ENCODE measurements around the gene RNU7-1.

RNU7-1 gene

DNA sequence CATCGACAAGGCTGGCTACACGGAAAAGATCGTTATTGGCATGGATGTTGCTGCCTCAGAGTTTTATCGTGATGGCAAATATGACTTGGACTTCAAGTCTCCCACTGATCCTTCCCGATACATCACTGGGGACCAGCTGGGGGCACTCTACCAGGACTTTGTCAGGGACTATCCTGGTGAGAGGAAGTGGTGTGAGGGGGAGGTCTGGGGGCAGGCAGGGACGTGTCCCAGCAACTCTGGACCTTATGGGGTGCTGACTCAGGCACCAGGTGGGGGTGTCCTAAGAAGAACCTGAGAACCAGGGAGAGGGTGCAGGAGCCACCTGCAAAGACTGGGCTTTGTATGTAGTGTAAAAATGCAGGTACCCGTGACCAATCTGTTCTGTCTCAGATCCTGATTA, 24.0 kb upstream of the RNU7-1 start:
- DNase-seq: no peak

DNA sequence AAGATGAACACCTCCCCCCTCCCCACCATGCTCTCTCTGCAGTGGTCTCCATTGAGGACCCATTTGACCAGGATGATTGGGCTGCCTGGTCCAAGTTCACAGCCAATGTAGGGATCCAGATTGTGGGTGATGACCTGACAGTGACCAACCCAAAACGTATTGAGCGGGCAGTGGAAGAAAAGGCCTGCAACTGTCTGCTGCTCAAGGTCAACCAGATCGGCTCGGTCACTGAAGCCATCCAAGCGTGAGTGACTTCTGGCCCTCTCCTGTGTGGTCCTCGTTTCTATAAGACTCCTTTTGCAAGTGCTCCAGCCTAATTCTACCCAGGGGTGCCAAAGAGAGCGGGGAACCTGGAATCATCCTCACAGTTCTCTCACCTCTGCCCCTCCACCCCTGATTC, 22.1 kb upstream of the RNU7-1 start:
- DNase-seq: no peak

DNA sequence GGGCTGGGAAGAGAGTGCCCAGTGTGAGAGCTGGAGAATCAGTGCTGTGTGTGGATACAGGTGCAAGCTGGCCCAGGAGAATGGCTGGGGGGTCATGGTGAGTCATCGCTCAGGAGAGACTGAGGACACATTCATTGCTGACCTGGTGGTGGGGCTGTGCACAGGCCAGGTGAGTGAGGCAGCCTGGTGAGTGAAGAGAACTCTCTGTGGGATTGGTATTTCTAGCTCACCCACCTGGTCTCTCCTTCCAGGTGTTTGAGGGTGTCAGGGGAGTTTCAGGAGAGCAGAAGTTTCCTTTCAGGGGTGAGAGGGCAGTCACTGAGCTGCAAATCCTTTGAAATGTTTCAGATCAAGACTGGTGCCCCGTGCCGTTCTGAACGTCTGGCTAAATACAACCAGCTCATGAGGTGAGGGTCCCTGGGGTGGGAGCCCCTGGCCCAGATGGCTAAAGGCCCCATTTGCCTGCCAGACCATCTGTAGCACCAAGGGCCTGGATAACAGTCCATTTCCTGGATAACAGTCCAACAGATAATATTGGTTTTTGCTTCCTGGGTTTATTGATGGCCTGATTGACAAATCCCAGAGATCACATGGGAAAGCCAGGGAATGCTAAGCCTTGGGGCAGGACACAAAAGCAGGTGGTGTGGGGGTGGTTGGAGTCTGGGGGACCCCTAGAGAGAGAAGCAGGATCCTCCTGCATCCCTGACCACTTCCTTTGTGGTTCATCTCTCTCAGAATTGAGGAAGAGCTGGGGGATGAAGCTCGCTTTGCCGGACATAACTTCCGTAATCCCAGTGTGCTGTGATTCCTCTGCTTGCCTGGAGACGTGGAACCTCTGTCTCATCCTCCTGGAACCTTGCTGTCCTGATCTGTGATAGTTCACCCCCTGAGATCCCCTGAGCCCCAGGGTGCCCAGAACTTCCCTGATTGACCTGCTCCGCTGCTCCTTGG, 21.3 kb upstream of the RNU7-1 start:
- DNase-seq: no peak

DNA sequence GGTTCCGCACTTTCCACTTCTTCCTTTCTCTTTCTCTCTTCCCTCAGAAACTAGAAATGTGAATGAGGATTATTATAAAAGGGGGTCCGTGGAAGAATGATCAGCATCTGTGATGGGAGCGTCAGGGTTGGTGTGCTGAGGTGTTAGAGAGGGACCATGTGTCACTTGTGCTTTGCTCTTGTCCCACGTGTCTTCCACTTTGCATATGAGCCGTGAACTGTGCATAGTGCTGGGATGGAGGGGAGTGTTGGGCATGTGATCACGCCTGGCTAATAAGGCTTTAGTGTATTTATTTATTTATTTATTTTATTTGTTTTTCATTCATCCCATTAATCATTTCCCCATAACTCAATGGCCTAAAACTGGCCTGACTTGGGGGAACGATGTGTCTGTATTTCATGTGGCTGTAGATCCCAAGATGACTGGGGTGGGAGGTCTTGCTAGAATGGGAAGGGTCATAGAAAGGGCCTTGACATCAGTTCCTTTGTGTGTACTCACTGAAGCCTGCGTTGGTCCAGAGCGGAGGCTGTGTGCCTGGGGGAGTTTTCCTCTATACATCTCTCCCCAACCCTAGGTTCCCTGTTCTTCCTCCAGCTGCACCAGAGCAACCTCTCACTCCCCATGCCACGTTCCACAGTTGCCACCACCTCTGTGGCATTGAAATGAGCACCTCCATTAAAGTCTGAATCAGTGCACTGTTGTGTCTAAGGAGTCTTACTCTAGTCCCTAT, 20.4 kb upstream of the RNU7-1 start:
- no peak for DNase-seq

DNA sequence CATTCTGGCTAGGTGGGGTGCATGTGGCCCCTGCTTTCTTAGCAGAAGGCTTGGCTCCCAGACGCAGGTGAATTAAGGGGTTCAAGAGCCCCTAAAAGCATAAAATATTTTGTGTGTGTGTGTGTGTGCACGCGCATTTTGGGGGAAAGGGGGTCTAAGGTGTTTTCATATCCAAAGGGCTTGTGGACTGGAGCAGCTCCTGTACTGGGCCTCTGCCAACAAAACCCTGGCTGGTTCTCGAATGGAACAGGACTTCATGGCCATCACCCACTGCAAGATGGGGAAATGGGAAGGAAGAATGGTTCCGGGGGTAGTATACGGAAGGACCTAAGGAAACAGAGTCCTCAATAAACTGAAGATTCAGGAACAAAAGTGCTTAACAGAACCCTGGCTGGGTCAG, 19.8 kb upstream of the RNU7-1 start:
- DNase-seq: no peak

DNA sequence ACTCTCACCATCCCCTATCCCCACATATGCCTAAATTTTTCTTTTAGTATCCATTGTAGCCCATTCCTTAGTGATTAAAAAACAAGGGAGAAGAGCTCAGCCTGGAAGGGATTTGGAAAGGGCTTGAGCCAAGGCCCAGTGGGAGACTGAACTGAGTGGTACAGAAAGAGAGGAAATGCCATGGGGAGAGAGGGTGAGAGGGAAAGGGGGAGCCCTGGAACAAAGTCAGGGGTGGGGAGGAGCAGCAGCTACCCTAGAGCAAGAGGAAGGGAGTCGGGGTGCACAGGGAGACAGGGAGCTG, 18.4 kb upstream of the RNU7-1 start:
- no peak for DNase-seq

DNA sequence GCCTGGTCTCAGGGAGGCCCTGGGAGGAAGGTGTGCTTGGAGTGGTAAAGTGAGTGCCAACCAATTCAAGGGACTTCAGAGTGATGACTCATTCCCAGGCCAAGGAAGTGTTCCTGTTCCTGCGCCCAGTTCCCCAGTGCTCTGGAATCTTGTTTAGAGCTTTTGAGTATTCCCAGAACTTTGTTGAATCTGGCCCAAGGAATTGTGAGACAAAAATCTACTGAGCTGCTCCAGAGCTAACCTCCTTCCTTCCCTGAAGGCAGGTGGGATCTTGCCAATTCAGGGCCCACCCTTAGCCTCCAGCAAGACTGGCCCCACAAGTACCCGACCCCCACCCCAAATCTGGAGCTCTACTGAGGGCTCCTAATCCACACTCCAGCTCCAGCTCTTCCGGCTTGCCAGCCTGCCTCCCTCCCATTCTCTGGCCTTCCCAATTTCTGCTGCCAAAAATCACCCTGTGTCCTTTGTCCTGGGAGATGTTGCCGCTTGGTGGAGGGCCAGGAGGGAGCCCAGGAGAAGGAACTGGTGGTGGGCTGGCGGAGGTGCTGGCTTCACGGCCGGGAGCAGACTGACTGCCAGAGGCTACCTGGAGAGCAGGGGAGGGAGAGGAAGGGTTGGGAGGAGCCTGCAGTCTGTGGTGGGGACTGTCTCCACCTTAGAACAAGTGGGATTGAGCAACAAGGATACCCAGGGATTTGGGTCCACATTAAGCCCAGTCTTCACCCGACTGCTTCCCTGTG, 17.9 kb upstream of the RNU7-1 start:
- DNase-seq: no peak

DNA sequence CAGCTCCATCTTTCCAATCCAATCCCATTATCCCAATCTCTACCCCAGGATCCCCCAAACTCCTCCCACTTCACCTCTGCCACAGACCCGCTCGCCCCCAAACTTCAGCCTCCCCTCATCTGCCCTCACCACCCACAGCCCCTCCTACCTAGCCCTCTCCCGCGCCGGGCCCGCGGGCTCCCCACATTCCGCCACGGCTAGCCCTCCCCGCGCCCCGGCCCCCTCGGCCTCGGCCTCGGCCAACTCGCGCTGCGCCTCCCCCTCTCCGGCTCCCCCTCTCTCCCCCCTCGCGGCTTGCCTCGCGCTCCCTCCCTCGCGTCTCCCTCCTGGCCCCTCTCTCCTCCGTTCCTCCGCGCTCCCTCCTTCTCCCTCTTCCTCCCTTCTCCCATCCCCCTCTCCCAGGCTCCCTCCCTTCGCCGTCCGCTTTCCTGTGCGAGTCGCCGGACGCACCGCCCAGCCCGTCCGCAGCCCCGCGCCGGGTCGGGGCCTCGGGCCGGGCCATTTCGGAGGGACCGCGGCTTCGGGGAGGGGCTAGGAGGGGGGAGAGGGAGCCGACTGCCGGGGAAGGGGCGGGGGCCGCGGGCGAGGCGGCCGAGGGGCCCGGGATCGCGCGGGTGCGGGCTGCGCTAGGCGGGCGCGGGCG, 16.1 kb upstream of the RNU7-1 start, which contains the start of gene ATN1:
Gene ATN1, plus strand, starts transcription at position 581 of the 643 bp plus-strand sequence. CDS start 6,043 bp downstream, outside the sequence.
- no peak for DNase-seq

DNA sequence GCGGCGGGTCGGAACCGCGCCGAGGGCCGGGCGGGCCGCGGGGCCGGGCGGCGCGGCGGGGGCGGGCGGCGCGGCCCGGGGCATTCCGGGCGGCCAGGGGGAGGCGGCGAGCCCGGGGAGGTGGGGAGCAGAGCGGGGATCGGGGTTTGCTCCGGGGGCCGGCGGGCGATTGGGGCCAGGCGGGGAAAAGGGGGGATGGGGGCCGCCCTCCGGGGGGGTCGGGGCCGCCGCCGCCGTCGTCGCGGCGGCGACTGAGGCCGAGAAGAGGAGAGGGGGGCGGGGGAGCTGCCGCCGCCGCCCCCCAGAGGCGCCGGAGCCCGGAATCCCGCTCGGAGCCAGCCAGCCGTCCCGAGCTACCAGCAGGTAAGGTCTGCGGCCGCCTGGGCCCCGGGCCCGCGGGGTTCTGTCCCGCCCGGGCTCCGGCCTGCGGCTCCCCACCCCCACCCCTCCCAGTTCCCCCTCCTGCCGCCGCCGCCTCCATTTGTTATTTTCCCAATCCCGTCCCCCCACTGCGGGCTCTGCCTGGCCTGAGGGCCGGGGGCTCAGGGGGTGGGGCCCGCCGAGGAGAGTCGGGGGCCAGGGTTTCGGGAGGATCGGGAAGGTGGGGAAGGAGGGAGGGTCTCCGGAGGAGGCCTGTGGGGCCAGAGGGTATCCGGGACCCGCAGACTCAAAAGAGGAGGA, 15.5 kb upstream of the RNU7-1 start:
- DNase-seq: no peak

DNA sequence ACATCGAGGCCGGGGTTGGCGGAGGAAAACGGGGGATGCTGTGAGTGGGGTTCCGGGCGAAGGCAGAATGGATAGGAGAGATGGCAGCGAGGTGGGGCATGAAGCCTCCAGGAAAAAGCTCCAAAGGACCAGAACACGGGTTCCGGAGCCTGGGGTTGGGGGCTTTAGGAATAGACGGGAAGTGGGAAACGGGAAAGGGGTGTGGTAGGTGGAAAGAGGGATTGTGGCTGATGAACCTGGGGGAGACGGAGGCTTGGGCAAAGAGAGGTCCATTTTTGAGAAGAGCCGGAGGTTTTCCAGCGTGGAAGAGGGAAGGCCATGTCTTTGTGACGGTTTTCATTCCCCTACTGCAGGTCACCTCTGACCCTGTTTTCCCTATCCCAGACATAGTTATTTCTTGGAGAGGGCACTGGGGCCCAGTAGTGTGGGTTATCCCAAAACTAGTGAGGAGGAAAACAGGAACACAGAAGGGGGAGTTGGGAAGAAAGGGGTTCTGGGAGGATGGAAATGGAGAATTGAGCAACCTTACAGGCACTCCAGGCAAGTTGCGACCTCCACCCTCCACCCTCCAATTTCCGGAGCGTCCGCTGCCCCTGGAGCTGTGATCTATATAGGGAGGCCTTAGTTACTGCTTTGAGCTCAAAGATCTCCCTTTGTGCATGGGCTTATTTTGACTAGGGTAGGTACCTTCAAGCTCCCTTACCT, 14.8 kb upstream of the RNU7-1 start:
- DNase-seq: no peak

DNA sequence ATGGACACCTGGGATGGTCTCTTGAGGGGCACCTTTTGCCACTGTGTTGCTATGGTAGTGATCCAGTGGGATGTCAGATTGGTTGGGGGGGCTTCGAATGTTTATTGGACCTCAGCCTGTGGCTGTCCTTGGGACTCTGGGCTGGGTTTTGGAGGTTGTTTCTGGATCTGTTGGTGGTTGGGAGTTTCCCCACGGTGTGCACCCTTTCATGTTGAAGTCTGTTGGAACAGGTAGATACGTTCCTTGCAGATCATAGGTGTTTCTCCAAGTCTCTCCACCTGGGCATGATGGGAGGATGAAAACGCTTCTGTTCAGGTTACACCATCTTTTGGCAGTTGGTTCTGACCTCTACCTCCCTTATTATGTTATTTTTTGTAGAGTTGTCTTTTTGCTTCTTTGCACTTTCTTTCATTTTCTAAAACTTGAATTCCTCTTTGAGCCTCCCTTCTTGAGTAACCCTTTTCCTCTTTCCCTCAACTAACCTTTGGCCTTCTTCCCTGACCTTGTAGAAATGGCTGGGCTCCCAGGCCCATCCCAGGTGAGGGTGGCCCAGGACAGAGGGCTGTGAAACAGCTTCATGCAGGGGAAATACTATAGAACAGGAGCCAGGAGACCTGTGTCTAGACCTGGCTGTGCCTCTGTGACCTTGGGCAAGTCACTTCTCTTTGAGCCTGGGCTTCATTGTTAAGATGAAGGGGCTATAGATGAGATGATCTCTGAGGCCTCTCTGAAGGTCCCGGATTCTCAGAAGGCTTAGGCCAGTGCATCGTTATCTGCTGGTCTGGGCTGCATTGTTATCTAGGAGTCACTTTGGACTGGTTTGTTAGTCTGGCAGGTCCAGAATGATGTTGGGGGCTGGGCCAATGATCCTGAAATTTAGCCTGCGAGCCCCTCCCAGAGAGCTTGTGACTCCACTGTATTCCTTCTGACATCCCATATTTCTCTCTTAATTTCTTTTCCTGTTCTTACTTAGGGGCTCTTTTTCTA, 13.9 kb upstream of the RNU7-1 start:
- DNase-seq: no peak

DNA sequence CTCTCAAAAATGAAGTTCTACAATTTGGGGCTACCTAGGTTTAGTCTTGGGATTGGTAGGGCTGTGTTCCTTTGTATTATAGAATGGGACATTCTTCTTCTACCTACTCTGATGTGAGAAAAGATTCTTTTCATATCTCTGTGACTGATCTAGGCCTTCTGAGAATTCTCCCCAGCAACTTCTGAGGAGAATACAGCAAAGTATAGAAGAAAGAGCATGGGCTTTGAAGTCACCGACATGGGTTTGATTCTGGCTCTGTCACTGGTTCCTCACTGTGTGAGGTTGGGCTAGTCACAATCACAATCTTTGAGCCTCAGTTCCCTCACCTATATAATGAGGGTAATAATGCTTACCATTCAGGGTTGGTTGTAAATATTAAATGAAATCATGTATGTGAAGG, 10.8 kb upstream of the RNU7-1 start:
- no peak for DNase-seq

DNA sequence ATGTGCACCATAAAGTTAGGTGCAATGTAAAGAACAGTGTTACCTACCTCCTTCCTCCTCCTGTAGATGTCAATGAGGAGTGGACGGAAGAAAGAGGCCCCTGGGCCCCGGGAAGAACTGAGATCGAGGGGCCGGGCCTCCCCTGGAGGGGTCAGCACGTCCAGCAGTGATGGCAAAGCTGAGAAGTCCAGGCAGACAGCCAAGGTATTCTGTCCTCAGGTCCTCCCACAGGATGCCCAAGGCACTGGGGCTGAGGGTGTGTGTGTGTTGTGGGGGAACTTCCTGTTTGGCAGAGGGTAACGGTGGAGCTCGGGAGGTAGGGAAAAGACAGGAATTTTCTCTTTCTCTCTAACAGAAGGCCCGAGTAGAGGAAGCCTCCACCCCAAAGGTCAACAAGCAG, 9.5 kb upstream of the RNU7-1 start:
- no peak for DNase-seq

DNA sequence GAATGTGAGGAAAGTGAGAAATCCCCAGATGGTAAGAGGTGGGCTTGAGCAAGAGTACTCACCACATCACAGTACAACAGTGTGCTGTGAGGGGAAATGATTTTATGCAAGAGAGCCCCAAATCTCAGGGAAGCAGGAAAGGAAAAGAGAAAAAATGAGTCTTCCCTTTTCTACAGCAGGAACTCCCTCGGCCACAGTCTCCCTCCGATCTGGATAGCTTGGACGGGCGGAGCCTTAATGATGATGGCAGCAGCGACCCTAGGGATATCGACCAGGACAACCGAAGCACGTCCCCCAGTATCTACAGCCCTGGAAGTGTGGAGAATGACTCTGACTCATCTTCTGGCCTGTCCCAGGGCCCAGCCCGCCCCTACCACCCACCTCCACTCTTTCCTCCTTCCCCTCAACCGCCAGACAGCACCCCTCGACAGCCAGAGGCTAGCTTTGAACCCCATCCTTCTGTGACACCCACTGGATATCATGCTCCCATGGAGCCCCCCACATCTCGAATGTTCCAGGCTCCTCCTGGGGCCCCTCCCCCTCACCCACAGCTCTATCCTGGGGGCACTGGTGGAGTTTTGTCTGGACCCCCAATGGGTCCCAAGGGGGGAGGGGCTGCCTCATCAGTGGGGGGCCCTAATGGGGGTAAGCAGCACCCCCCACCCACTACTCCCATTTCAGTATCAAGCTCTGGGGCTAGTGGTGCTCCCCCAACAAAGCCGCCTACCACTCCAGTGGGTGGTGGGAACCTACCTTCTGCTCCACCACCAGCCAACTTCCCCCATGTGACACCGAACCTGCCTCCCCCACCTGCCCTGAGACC, 8.0 kb upstream of the RNU7-1 start:
- no peak for DNase-seq

DNA sequence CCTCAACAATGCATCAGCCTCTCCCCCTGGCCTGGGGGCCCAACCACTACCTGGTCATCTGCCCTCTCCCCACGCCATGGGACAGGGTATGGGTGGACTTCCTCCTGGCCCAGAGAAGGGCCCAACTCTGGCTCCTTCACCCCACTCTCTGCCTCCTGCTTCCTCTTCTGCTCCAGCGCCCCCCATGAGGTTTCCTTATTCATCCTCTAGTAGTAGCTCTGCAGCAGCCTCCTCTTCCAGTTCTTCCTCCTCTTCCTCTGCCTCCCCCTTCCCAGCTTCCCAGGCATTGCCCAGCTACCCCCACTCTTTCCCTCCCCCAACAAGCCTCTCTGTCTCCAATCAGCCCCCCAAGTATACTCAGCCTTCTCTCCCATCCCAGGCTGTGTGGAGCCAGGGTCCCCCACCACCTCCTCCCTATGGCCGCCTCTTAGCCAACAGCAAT, 7.4 kb upstream of the RNU7-1 start:
- DNase-seq: no peak

DNA sequence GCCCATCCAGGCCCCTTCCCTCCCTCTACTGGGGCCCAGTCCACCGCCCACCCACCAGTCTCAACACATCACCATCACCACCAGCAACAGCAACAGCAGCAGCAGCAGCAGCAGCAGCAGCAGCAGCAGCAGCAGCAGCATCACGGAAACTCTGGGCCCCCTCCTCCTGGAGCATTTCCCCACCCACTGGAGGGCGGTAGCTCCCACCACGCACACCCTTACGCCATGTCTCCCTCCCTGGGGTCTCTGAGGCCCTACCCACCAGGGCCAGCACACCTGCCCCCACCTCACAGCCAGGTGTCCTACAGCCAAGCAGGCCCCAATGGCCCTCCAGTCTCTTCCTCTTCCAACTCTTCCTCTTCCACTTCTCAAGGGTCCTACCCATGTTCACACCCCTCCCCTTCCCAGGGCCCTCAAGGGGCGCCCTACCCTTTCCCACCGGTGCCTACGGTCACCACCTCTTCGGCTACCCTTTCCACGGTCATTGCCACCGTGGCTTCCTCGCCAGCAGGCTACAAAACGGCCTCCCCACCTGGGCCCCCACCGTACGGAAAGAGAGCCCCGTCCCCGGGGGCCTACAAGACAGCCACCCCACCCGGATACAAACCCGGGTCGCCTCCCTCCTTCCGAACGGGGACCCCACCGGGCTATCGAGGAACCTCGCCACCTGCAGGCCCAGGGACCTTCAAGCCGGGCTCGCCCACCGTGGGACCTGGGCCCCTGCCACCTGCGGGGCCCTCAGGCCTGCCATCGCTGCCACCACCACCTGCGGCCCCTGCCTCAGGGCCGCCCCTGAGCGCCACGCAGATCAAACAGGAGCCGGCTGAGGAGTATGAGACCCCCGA, 6.8 kb upstream of the RNU7-1 start:
- no peak for DNase-seq

DNA sequence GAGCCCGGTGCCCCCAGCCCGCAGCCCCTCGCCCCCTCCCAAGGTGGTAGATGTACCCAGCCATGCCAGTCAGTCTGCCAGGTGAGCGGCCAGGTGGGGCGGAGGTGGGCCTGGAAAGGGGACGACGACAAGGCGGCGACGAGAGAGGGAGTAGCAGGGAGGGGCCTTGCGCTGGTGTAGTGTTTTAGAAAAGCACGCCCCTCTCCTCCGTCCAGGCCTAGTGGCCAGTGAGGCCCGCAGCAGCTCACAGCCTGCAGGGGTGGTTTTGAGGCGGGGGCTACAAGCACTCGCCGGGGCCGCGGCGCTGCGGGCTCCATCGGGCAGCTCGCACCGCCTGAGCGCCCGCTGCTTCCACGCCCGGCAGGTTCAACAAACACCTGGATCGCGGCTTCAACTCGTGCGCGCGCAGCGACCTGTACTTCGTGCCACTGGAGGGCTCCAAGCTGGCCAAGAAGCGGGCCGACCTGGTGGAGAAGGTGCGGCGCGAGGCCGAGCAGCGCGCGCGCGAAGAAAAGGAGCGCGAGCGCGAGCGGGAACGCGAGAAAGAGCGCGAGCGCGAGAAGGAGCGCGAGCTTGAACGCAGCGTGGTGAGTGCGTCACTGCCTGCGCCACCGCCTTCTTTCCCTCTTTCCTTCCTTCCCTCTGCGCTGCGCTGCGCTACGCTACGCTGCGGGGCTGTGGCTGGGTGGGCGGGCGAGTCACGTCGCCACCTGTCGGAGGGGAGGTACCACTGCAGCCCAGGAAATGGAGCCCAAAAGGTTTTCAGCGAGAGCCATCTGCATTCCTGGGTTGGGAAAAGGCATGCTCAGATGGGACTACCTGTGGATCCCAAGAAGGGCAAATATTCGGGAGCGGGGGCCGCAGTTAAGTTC, 5.9 kb upstream of the RNU7-1 start:
- DNase-seq: peak; percentile 96

Data from CD4-positive, alpha-beta T cell treated with Interleukin-4 for 4 hours (primary cell).